GM19468 (cell line): Measurements from ENCODE around the gene TAAR6.
"Not testable (repeated sequence)": the region's sequence is repeated elsewhere in the genome, so short reads cannot be mapped to it uniquely, and the experiment has no call there.

ENCODE experiments used
- ATAC-seq: cut with Tn5 transposase; IDR thresholded peaks from one replicate; pipeline ENCODE4 v1.9.1; 2021; ENCODE audit warnings: mild to moderate bottlenecking, moderate library complexity, moderate number of reproducible peaks; ENCODE audit not compliant: unreplicated experiment; ENCODE audit errors: extremely low read depth

TAAR6 gene

DNA sequence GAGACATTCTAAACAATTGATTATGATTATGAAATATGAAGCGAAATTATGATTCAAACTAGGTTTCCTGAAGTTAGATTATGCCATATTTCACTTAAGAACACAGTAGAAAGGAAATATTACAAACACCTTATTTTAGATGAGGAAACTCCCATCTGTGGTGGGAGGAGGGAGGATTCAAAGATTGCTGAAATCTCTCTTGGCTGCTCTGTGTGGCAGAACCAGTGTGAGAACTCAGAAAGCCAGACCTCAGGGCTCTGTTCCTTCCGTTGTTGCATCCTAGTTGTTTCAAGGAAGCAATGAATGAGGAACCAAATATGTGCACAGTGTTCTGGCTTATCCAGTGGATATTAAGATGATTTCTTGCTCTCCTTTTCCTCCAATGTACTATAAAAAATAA lies 17.3 kb downstream of the TAAR6 start:
- ATAC-seq = no peak

DNA sequence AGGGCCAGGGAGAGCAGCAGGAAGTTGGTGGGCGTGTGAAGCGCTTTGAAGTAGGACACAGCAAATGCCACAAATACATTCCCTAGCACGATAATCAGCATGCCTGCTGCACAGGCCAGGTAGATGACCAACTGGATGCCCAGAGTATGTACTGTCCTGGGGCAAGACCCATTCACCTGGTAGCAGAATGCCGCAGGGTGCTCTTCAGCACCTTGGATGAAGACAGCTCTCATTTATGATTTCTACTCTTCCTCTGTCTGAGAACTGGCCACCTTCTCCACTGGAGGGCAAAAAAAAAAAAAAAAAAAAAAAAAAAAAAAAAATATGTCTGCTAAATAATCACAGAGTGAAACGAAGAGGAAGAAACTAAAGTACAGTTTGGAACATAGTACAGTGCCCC lies 19.3 kb downstream of the TAAR6 start, which contains the start of gene TAAR5:
TSS of gene TAAR5 (minus strand) at position 288 of the 400 bp plus-strand sequence. CDS start at position 233, 55 bp downstream.
- no peak for ATAC-seq

DNA sequence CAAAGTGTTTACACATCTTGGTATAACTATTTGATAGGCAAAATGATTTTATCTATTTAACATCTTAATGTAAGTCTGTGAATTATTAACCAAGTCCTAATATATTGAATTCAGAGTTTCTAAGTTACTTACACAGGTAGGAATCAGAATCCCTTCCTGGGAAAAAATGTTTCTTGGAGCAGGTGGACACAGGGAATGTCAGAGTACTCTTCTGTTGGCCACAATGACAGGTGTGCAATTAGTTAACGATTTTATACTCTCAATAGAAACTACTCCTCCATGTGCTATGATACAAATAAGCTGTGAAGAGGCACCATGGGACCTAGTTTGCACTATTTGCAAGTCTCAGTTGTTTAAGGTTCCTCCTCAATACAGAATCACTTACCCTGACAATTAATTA lies 20.2 kb downstream of the TAAR6 start:
- ATAC-seq = no peak

DNA sequence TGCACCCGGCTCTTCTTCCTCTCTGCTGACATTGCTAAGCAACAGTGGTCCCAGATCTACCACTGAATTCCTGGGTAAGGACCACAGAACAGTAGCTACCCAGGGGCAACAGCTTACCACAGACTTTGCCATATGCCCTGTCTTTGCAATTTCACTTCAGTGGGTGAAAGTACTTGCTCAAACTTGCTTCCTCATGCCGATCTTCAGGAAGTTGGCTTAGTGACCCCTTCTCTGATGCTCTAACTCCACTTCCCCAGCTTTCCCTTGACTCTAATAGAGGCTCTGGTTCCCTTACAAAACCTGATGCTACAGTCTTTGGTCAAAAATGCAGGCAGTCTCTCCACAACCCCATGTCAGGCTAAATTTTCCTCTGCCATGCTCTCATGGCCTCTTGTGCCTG lies 22.7 kb downstream of the TAAR6 start:
- ATAC-seq = no peak

DNA sequence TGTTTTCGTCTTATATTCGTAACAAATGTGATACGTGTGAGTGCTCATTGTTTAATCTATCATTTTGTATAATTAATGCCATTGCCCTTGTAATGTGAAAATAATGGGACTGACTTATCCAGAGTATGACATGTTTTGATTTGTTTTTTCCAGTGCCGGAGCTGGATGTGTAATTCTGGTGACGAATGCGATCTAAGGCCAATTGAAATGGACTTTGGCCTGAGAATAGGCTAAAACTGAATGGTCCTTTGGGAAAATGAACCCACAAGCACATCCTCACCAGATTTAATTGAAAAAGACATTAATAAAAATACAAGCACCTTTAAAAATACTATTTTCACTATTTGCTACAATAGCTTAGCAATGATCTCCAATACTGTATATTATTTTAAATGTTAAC lies 26.1 kb downstream of the TAAR6 start:
- ATAC-seq = no peak

DNA sequence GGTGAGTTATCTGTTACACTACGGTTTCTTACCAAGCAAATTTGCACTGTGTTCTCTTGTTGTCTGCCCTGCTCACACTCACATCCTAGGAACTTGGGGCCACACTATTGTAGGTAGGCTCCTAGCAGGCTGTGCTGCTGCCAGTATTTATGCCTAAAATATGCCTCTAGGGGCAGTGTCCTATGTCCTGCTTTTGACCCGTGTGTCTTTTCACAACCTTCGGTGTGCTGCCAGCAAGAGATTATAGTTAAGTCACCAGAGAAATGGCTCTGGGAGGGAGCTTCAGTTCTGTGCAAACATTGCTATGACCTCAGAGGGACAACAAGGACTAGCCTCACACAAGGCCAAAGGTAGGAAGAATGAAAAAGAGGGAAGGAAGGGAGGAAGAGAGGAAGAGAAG lies 28.4 kb downstream of the TAAR6 start:
- ATAC-seq = peak; percentile 32

DNA sequence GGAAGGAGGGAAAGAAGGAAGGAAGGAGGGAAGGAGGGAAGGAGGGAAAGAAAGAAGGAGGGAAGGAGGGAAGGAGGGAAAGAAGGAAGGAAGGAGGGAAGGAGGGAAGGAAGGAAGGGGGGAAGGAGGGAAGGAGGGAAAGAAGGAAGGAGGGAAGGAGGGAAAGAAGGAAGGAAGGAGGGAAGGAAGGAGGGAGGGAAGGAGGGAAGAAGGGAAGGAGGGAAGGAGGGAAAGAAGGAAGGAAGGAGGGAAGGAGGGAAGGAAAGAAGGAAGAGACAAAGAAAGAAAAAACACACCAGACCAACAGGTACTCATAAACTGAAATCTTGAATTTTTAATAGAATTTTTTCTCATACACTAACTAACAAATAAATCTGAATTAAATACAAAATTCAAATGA lies 30.8 kb downstream of the TAAR6 start:
- ATAC-seq = not testable (repeated sequence)

DNA sequence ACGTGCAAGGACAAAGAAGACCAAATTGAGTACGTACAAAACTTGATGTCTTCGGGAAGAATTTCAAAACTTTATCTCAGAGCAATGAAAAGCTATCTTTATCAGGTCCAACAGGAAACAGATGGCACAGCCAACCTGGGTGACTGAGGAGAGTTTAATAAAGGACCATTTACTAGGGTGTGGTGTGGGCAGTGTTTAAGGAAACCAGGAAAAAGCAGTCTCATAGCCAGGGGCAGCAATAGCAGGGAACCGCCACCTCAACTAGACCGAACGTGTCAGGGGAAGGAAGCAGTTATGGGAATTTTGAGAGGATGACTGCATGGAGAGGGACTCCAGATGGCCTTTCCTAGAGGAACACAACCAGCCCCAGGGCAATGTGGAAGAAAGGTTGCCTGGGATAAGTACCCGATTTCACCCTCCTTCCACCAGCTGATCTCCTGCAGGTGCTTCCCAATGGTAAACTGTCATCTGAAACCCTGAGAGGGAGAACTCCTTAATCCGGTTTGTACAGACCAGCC lies 34.6 kb downstream of the TAAR6 start:
- ATAC-seq = no peak

DNA sequence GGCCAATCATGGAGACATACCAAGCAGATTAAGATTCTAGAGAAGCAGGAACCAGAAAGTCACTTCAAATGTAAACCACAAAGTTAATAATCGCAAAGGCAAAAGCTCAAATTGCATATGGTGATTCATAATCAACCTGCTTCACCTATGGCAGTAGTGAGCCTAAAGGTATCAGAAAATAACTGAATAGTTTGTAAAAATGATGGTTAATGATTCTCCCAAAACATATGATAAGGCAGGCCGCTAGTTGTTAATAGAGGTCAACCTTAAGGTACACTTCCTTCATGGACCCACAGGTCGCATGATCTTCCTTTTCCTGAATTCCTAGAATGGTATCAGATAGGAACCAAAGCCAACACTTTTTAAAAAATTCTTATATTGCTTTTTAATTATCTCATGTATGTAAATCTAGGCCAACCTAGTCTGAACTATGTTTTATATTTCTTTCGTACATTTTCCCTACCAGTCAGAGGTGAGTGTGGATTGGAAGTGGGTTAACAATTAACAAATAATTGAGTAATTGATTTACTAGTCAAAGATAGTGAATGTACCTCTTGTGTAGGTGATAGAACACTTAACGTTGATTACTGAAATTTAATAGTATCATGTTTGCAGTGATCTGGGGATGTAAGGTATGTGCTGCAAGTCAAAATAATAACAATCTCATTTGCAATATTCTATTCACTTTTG lies 37.6 kb downstream of the TAAR6 start:
- ATAC-seq = peak; percentile 40

DNA sequence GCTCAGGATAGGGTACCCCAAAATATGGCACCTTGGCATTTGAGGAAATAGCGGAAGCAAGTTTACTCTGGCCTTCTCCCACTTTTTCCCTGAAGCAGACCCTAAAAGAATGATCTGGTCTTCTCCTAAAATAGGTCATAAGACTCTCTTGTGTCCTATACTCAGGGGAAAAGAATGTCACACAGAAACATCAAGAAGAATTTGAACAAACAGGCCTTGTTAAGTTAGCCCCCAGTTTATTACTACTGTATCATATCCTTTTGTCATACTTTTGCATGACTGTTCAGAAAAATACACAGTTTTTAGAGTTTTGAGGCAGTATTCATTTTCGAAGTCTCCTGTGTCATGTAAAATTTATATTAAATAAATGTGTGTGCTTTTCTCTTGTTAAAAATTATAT lies 41.5 kb downstream of the TAAR6 start:
- ATAC-seq = no peak

DNA sequence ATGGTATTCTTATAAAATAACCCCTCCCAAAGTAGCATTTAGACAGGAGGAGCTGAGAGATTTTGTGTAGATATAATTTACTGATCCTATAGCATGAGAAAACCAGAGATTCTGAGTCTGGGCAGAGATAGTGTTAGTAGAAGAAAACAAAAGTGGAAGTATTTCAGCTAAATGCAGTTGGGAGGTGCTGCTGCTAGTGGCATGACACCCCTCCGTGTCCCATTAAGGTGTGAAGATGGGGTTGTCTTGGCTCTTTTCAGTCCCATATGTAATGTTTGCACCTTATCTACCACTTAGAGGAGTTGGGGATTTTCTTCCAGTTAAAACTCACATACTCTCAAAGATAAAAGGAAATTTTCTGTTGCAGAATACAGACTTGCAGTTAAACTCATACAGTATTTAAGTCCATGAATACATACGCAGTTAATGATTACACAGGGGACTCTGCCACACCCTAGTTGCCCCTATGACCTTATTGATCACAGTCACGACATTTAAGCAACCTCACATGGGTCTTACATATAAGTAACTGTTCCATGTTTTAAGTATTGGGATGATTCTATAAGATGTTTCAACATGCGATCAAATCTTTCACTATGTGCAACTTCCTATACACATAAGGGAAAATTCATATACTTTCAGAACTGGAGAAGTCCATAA lies 42.5 kb downstream of the TAAR6 start:
- no peak for ATAC-seq

DNA sequence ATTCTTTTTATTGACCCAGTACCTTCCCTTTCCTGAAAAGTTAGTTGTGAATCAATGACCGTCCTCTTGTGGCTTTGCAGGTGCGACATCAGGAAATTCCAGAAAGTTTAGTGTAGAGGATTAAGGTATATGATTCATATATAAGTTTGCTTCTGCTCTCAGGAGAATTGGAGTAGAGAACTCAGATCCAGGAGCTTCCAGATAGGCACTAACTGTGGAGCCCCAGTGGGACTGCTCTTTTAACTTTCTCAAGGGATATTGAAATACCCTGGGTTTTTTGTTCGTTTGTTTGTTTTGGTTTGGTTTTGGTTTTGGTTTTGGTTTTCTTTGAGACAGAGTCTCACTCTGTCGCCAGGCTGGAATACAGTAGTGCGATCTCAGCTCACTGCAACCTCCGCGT lies 44.4 kb downstream of the TAAR6 start:
- ATAC-seq = no peak

DNA sequence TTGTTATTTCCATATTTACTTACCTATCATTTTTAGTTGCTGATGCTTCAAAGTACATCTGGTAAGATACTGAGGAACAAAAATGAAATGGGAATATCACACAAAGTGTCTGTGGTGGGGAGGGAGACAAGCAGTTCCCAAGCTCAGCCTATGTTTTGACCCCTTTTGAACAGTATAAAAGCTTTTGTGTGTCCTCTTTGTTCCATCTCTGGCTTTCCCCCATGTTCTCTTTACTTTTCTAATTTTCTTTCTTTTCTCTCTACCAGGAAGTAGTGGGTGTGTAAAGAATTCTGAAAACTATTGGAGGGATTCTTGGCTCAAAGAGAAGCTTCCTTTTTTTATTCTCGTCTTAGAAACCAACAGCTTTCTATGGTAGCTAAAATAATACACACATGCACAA lies 46.6 kb downstream of the TAAR6 start:
- no peak for ATAC-seq
